HepG2 (cell line): ENCODE results near the gene SMAP2. TPM values are rescaled to one million over a fixed set of nuclear protein-coding genes. Genes with fewer than 3 reads are reported as not detected.

Source experiments
- ARNT2 ChIP-seq: sonication (generic); formaldehyde crosslinking; IDR thresholded peaks from 2 replicates; pipeline ENCODE4 v1.8.0; 2022; ENCODE audit warnings: mild to moderate bottlenecking, low read depth, missing genetic modification reagents, moderate library complexity
- CREB1 ChIP-seq, 2 experiments: fragments of 450-650 bp in 1 of 2; IDR thresholded peaks; 2 replicates each; pipeline ENCODE4 v1.6.1; 2016 to 2017; ENCODE audit warnings: control low read depth in 1 of 2, mild to moderate bottlenecking in 1 of 2, missing compliant biosample characterization in 1 of 2, missing genetic modification characterization in 1 of 2
- HNRNPLL ChIP-seq: fragments of 200-400 bp; formaldehyde crosslinking; IDR thresholded peaks from 2 replicates; pipeline ENCODE4 v1.6.1; 2017; ENCODE audit warnings: mild to moderate bottlenecking, low read depth, low read length; ENCODE audit not compliant: poor library complexity, severe bottlenecking
- HOXA5 ChIP-seq: sonication (generic); formaldehyde crosslinking; IDR thresholded peaks from 2 replicates; pipeline ENCODE4 v1.4.0; 2020; ENCODE audit warnings: missing genetic modification reagents
- HOXD1 ChIP-seq: sonication (generic); formaldehyde crosslinking; IDR thresholded peaks from 2 replicates; pipeline ENCODE4 v1.5.0; 2020; ENCODE audit warnings: missing genetic modification reagents
- KLF12 ChIP-seq: sonication (generic); formaldehyde crosslinking; IDR thresholded peaks from 2 replicates; pipeline ENCODE4 v1.4.0; 2020; ENCODE audit warnings: missing genetic modification reagents, borderline replicate concordance
- NBN ChIP-seq: fragments of 450-650 bp; conservative IDR thresholded peaks from 2 replicates; pipeline ENCODE4 v1.6.1; 2017
- RCOR2 ChIP-seq: IDR thresholded peaks from 2 replicates; pipeline ENCODE4 v1.6.1; 2016; ENCODE audit warnings: missing biosample characterization, missing genetic modification reagents
- RORA ChIP-seq: sonication (generic); formaldehyde crosslinking; IDR thresholded peaks from 2 replicates; pipeline ENCODE4 v1.5.0; 2020; ENCODE audit warnings: mild to moderate bottlenecking, missing genetic modification reagents, moderate library complexity
- TCF7L2 ChIP-seq: IDR thresholded peaks from 2 replicates; pipeline ENCODE4 v1.6.1; 2011; ENCODE audit warnings: mild to moderate bottlenecking, low read depth, low read length, moderate library complexity
- ZGPAT ChIP-seq: IDR thresholded peaks from 2 replicates; pipeline ENCODE4 v1.6.1; 2016; ENCODE audit warnings: mild to moderate bottlenecking
- ZNF12 ChIP-seq: sonication (generic); formaldehyde crosslinking; IDR thresholded peaks from 2 replicates; pipeline ENCODE4 v1.5.0; 2020; ENCODE audit warnings: missing genetic modification reagents
- ZNF362 ChIP-seq: sonication (generic); formaldehyde crosslinking; IDR thresholded peaks from 2 replicates; pipeline ENCODE4 v1.4.0; 2020; ENCODE audit warnings: missing genetic modification reagents, mild to moderate bottlenecking, borderline replicate concordance
- ZNF460 ChIP-seq: sonication (generic); formaldehyde crosslinking; IDR thresholded peaks from 2 replicates; pipeline ENCODE4 v1.5.1; 2020; ENCODE audit warnings: missing genetic modification reagents, mild to moderate bottlenecking, borderline replicate concordance
- ZNF503 ChIP-seq: sonication (generic); formaldehyde crosslinking; IDR thresholded peaks from 2 replicates; pipeline ENCODE4 v1.4.0; 2020; ENCODE audit warnings: missing genetic modification reagents
- ZNF564 ChIP-seq: sonication (generic); formaldehyde crosslinking; IDR thresholded peaks from 2 replicates; pipeline ENCODE4 v1.8.1; 2023; ENCODE audit warnings: mild to moderate bottlenecking, missing genetic modification reagents
- ZNF644 ChIP-seq: IDR thresholded peaks from 2 replicates; pipeline ENCODE4 v1.6.1; 2016; ENCODE audit warnings: low read depth
- ZNF691 ChIP-seq: sonication (generic); formaldehyde crosslinking; IDR thresholded peaks from 2 replicates; pipeline ENCODE4 v1.4.0; 2020; ENCODE audit warnings: missing genetic modification reagents, low read depth, mild to moderate bottlenecking, borderline replicate concordance
- ZSCAN31 ChIP-seq: sonication (generic); formaldehyde crosslinking; IDR thresholded peaks from 2 replicates; pipeline ENCODE4 v1.5.0; 2020; ENCODE audit warnings: low read depth, mild to moderate bottlenecking, missing genetic modification reagents
- polyA plus RNA-seq, 8 experiments: library from polyadenylated mRNA; depleted of rRNA in 3 of 8; stranded (reverse) in 7 of 8; unstranded in 1 of 8; fragments of >200 nt; fragmentation: Illumina TruSeq in 4 of 8; extraction: Trizol in 4 of 8; gene quantifications; 2 replicates each; pipeline versions ENCODE4 v1.2.1 to v1.2.3, GENCODE V29; 2011 to 2016; ENCODE audit warnings: low read depth in 4 of 8, missing spikeins in 1 of 8, mixed read lengths in 1 of 8; ENCODE audit not compliant: insufficient read depth in 1 of 8
- total RNA-seq, 5 experiments: library from RNA; depleted of rRNA; stranded (reverse); fragments of >200 nt; fragmentation: Illumina TruSeq; extraction: Trizol; gene quantifications; 2 replicates each; pipeline ENCODE4 v1.2.3, GENCODE V29; 2016; ENCODE audit warnings: low read depth in 1 of 5
- TF ChIP-seq, protein P1 (sequence below): sonication (generic); formaldehyde crosslinking; IDR thresholded peaks from 2 replicates; pipeline ENCODE4 v1.8.0; 2022; ENCODE audit warnings: missing genetic modification reagents, mild to moderate bottlenecking, moderate library complexity, borderline replicate concordance
- TF ChIP-seq, protein P2 (sequence below): sonication (generic); formaldehyde crosslinking; IDR thresholded peaks from 2 replicates; pipeline ENCODE4 v1.4.0; 2020; ENCODE audit warnings: mild to moderate bottlenecking, missing genetic modification reagents

The SMAP2 gene
- total and polyA plus RNA-seq, 2 of the 13 experiments (the other 11 are each of a cell fraction or from before 2014, with no cell fraction given), result 19.0 to 22.3 TPM

DNA sequence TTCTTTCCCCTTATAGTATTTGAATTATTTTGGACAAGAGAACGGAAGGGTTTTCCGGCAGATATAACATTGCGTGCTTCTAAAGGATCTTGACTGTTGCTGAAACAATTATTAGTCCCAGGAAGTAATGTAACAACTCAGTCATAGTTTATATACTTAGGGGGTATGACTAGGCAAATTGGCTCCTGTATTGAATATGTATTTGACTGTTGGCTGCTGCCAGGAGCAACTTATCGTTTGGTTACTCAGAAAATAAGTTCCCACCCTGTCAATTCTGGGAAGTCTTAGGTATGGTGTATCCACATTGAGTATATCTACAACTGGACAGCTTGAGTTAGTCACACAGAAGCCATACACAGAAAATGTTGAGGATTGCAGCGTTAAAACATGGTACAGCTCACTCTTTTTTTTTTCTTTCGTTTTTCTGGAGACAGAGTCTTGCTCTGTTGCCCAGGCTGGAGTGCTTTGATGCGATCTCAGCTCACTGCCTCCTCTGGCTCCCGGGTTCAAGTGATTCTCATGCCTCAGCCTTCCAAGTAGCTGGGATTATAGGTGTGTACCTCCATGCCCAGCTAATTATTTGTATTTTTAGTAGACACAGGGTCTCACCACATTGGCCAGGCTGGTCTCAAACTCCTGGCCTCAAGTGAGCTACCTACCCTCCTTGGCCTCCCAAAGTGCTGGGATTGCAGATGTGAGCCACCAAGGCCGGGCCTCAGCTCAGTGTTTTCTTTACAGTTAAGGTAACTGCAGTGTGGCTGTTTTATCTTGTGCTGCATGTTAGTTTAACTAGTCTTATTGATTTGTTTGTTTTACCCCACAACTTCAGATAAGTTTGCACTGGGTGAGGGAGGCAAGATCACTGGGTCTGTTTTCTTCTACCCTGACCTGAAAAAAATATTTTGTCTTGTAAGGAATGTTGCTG lies 10.2 kb downstream of the SMAP2 start (continued):
- TF ChIP-seq ZNF362 (CRISPR knock-in tag) (peak; percentile 82; the same call in 1 of the 2 replicates), NBN (no peak), ZNF691 (CRISPR knock-in tag) (peak; percentile 22; the same call in 1 of the 2 replicates), KLF12 (no peak), ZNF644 (CRISPR knock-in tag) (0 out of 2 replicates have a peak, but pooled peaks have one; percentile 43), HOXD1 (CRISPR knock-in tag) (no peak), CREB1 (IDR thresholded peaks at IDR 0.05) (no peak), CREB1 (CRISPR knock-in tag; IDR thresholded peaks at IDR 0.05) (peak; percentile 54; the same call in 1 of the 2 replicates), ARNT2 (no peak), TCF7L2 (no peak), ZGPAT (CRISPR knock-in tag) (peak; percentile 84), ZNF503 (CRISPR knock-in tag) (peak; percentile 78; the same call in 1 of the 2 replicates), ZNF564 (CRISPR knock-in tag) (no peak), RORA (CRISPR knock-in tag) (no peak), ZSCAN31 (CRISPR knock-in tag) (0 out of 2 replicates have a peak, but pooled peaks have one; percentile 37), ZNF12 (CRISPR knock-in tag) (no peak), ZNF460 (CRISPR knock-in tag) (peak; percentile 53; the same call in 1 of the 2 replicates), RCOR2 (CRISPR knock-in tag) (peak; percentile 72), HOXA5 (CRISPR knock-in tag) (no peak), HNRNPLL (no peak)
- TF ChIP-seq, protein P1, sequence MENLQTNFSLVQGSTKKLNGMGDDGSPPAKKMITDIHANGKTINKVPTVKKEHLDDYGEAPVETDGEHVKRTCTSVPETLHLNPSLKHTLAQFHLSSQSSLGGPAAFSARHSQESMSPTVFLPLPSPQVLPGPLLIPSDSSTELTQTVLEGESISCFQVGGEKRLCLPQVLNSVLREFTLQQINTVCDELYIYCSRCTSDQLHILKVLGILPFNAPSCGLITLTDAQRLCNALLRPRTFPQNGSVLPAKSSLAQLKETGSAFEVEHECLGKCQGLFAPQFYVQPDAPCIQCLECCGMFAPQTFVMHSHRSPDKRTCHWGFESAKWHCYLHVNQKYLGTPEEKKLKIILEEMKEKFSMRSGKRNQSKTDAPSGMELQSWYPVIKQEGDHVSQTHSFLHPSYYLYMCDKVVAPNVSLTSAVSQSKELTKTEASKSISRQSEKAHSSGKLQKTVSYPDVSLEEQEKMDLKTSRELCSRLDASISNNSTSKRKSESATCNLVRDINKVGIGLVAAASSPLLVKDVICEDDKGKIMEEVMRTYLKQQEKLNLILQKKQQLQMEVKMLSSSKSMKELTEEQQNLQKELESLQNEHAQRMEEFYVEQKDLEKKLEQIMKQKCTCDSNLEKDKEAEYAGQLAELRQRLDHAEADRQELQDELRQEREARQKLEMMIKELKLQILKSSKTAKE, result no peak
- TF ChIP-seq, protein P2, sequence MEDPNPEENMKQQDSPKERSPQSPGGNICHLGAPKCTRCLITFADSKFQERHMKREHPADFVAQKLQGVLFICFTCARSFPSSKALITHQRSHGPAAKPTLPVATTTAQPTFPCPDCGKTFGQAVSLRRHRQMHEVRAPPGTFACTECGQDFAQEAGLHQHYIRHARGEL, result no peak
